ENCODE data around the gene SHISAL1.
"Not testable (repeated sequence)": the region's sequence is repeated elsewhere in the genome, so short reads cannot be mapped to it uniquely, and the experiment has no call there.

Gene SHISAL1

GRCh38 chr22:44256556-44257485 is 55.9 kb downstream of the SHISAL1 start:
- no peak for FAIRE-seq

GRCh38 chr22:44256085-44256484 is 56.7 kb downstream of the SHISAL1 start:
- no peak for FAIRE-seq

- no peak for FAIRE-seq
Observed at GRCh38 chr22:44254811-44255210, 57.9 kb downstream of the SHISAL1 start.

DNA sequence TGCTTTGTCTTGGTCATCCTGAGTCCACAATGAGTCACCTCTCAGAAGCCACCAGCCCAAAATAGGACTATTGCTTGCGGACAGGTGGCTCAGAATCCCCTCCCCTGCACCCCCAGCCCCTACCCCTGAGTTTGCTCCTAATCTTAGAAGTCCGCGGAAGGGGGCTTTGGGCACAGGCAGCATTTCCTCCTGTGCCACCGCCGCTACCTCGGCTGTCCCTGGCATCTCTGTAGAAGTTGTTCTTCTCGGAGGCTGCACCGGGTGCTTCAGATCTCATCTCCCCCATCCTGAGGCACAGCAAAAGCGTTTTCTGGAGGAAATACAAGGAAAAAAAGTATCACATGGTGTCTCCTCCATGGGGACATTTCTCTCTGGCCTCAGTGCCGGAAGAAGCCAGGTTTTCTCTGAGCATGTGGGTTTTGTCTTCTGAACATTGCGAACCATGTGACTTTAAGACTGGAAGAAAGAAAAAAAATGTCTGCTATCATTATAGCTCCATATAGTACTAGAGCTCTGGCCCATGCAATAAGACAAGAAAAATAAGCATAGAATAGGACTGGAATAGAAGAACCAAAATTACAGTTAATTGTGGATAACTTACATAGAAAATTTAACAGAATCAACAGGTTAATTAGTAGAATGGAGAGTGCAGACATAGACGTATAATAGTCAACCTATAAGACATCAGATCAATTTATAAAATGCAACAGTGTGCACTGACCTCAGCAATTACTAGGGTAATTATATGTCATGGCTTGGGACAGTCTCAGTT is 63.2 kb downstream of the SHISAL1 start:
- no peak for FAIRE-seq

GRCh38 chr22:44248926-44249325 is 63.8 kb downstream of the SHISAL1 start:
- no peak for FAIRE-seq

- FAIRE-seq = no peak
Observed at GRCh38 chr22:44247923-44248892, 64.5 kb downstream of the SHISAL1 start.

DNA sequence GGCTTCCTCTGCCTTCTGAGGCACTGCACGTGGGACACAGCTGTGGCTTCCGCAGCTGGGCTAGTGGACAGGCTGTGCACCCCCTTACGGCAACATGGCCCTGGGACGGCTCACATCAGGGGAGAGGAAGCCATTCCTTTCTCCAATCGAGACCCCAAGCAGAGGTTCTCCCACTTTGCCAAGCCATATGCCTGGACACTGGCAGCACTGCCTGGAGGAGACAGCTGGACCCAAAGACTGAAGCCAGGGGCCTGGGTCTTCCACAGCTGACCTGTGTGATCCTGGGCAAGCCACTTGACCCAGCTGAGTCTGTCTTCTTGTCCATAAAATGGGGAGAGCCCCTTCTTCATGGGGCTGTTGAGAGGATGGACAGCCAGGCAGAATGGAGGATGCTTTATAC is 65.4 kb downstream of the SHISAL1 start:
- no peak for FAIRE-seq

DNA sequence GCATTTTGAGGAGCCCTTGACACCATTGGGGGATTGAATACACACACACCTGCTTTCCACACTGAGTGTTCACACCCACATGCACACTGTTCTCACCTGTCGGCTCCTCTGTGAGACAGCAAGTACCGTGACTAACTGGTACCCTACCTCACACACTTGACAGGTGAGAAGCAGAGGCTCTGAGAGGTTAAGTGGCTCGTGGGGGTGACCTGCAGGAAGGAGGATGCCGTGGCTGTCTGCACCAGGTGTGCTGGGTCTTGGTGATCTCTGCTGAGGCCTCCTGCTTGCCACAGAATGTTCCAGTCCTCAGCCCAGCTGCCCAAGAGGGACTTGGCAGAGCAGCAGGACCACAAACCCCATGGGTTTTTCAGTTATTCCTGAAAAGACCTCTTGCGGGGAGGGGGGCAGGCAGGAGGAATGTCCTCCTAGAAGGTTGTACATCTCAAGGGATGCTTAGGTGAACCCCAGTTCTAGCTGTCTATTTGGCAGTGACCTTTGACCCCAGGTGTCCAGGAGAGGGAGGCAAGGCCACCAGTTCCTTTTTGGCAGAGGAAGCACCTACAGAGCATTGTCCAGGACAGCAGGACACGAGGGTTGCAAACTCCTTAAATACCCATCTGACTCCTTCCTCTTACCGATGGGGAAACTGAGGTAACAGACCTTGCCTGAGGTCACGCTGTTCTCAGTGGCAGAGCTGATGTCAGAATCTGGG is 66.0 kb downstream of the SHISAL1 start:
- no peak for FAIRE-seq

GRCh38 chr22:44245867-44246266 is 66.9 kb downstream of the SHISAL1 start:
- no peak for FAIRE-seq

DNA sequence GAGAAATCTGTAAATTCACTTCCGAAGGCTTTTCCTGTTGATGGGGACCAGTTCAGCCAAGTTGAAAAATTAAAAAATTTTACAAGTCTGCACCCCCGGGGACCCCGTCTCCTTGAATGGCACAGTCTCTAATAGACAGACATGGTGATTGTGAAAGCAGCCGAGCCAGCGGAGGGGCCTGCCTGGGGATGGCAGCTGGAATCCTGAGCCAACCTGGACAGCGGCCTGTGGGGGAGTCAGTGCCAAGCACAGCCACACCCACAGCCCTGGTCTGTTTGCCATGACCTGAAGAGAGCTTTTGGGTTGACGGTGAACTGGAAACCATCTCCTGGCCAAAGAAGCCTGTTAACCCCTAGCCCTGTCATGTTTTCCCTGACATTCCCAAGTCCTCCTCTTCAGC is 67.3 kb downstream of the SHISAL1 start:
- no peak for FAIRE-seq

- no peak for FAIRE-seq
Observed at GRCh38 chr22:44244265-44244822, 68.4 kb downstream of the SHISAL1 start.

- FAIRE-seq = no peak
Observed at GRCh38 chr22:44243761-44244160, 69.0 kb downstream of the SHISAL1 start.

- FAIRE-seq = no peak
Observed at GRCh38 chr22:44242946-44243724, 69.6 kb downstream of the SHISAL1 start.

DNA sequence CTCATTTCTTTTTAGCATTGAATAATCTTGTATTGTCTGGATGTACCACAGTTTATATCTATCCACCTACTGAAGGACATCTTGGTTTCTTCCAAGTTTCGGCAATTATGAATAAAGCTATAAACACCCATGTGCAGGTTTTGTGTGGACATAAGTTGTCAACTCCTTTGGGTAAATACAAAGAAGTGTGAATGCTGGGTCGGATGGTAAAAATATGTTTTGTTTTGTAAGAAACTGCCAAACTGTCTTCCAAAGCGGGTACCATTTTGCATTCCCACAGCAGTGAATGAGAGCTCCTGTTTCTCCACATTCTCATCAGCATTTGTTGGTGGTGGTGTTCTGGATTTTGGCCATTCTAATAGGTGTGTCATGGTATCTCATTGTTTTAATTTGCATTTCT is 71.6 kb downstream of the SHISAL1 start:
- not testable (repeated sequence) for FAIRE-seq

DNA sequence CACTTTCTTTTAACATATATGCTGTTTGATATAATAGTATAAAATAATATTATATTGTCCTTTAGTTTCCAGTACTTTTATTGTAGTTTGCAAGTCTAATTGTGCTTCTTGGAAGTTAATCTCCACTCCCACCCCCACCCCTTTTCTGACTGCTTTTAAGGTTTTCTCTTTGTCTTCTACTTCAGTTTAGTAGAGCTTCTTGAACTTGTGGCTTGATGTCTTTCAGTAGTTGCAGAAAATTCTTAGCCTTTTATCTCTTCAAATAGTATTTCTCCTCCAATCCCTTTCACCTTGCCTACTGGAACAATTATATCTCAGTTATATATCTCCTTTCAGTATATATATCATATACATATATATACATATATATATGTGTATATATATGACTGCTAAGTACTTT is 75.5 kb downstream of the SHISAL1 start:
- no peak for FAIRE-seq

DNA sequence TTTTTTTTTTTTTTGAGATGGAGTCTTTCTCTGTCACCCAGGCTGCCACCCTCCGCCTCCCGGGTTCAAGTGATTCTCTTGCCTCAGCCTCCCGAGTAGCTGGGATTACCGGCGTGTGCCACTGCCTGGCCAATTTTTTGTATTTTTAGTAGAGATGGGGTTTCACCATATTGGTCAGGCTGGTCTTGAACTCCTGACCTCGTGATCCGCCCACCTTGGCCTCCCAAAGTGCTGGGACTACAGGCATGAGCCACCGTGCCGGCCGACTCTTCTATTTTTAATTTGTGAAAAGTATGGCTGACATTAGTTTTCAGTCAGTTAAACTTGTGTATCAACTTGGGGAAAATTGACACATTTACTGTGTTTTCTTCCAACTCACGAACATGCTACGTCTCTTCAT is 78.4 kb downstream of the SHISAL1 start:
- FAIRE-seq = not testable (repeated sequence)

- no peak for FAIRE-seq
Observed at GRCh38 chr22:44231233-44231632, 81.5 kb downstream of the SHISAL1 start.

DNA sequence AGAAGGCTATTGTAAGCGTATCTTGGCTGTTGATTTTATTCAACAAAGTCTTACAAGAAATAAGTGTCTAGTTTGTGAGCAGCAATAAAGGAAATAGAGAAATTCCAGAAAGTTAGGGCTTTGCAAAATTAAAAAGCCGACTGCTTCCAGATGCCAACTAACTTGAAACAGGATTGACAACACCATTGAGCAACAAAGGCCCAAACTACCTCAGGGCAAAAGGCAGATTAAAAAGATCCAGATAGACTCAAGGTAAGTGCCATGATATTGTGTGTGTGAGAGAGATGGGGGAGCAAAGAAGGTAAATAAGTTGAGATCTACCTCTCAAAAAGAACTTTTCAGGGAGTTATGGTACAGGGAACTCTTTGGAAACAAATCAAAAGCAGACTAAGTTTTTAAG is 82.9 kb downstream of the SHISAL1 start:
- no peak for FAIRE-seq

- FAIRE-seq = no peak
Observed at GRCh38 chr22:44229331-44229730, 83.4 kb downstream of the SHISAL1 start.

- no peak for FAIRE-seq
Observed at GRCh38 chr22:44225812-44226211, 86.9 kb downstream of the SHISAL1 start.
